Spleen (tissue), 11 donors: ENCODE measurements around the gene FBXO3. TPM values are rescaled to one million over a fixed set of nuclear protein-coding genes. Genes with fewer than 3 reads are reported as not detected.

Experiments
- DNase-seq: peaks from one replicate; pipeline ENCODE4 v3.0.0-alpha.2; 2020
- H3K27ac ChIP-seq, 8 donors: fragments of 200-600 bp; sonication (generic) in 7 of 8; 1 replicate in 4 of 8; 2 replicates in 4 of 8; pipeline versions ENCODE4 v1.5.0 to v1.8.0; 2016 to 2021; ENCODE audit warnings: inconsistent platforms in 4 of 8, mild to moderate bottlenecking in 4 of 8, moderate library complexity in 1 of 8
- H3K27me3 ChIP-seq, 7 donors: fragments of 200-600 bp; sonication (generic) in 6 of 7; replicated peaks in 1 of 7; 1 replicate in 4 of 7; 2 replicates in 3 of 7; pipeline versions ENCODE4 v1.5.0 to v1.8.0; 2016 to 2021; ENCODE audit warnings: inconsistent platforms in 3 of 7, mild to moderate bottlenecking in 1 of 7
- H3K36me3 ChIP-seq, 6 donors: fragments of 200-600 bp; sonication (generic) in 5 of 6; 1 replicate in 4 of 6; 2 replicates in 2 of 6; pipeline versions ENCODE4 v1.5.0 to v1.8.0; 2016 to 2021; ENCODE audit warnings: inconsistent platforms in 2 of 6
- H3K4me1 ChIP-seq, 6 donors: fragments of 200-600 bp; sonication (generic) in 5 of 6; 1 replicate in 3 of 6; 2 replicates in 3 of 6; pipeline versions ENCODE4 v1.5.0 to v1.8.0; 2016 to 2021; ENCODE audit warnings: inconsistent platforms in 3 of 6
- H3K4me3 ChIP-seq, 8 donors: fragments of 200-600 bp; sonication (generic) in 7 of 8; 1 replicate in 4 of 8; 2 replicates in 4 of 8; pipeline versions ENCODE4 v1.5.0 to v1.8.0; 2016 to 2021; ENCODE audit warnings: inconsistent platforms in 4 of 8, mild to moderate bottlenecking in 4 of 8, moderate library complexity in 2 of 8
- H3K9me3 ChIP-seq, 8 donors: fragments of 200-600 bp; sonication (generic) in 7 of 8; 1 replicate in 4 of 8; 2 replicates in 4 of 8; pipeline versions ENCODE4 v1.5.0 to v1.8.0; 2016 to 2021; ENCODE audit warnings: inconsistent platforms in 4 of 8
- POLR2A ChIP-seq, 3 donors: fragments of 450-650 bp; IDR thresholded peaks; one replicate each; pipeline ENCODE4 v1.5.1; 2017; ENCODE audit warnings: antibody characterized with exemption in 3 of 3, mild to moderate bottlenecking in 1 of 3
- POLR2AphosphoS5 ChIP-seq, 3 donors: sonication (generic); formaldehyde crosslinking; IDR thresholded peaks; one replicate each; pipeline ENCODE4 v1.5.1; 2017; ENCODE audit warnings: antibody characterized with exemption in 3 of 3
- WGBS, 5 donors: extraction: QIAGEN DNeasy Blood & Tissue Kit in 3 of 5; methylation state at CpG; one replicate each; pipeline versions ENCODE4 v1.1.5 to v1.1.7; 2013 to 2018; 5-methylcytosine and 5-hydroxymethylcytosine counted together
- intact Hi-C: fragments of 100-400 bp; cut with DNase I; formaldehyde crosslinking; loops from one replicate; pipeline ENCODE4 v1.15.0; 2023; ENCODE audit warnings: low total_unique reads
- polyA plus RNA-seq, 3 donors: library from polyadenylated mRNA; stranded (reverse); fragments of 200-250 nt; gene quantifications; one replicate each; pipeline ENCODE4 v1.2.1, GENCODE V29; 2013
- total RNA-seq, 7 donors: library from RNA; depleted of rRNA in 3 of 7; stranded (reverse); fragments of >200 nt in 3 of 7; fragmentation: NEBNext Ultra II Directional in 4 of 7; extraction: Animal tissue kit (Norgen Biotek cat#: 25700) in 4 of 7; gene quantifications; one replicate each; pipeline versions ENCODE4 v1.1.0 to v1.2.1, GENCODE V29; 2016 to 2021
- TF ChIP-seq, protein P1 (sequence below), 11 experiments: fragments of 200-600 bp in 7 of 11; fragments of 450-650 bp in 4 of 11; sonication (generic) in 4 of 11; IDR thresholded peaks in 8 of 11; conservative IDR thresholded peaks in 3 of 11; 1 replicate in 7 of 11; 2 replicates in 4 of 11; pipeline versions ENCODE4 v1.4.0 to v1.8.0; 2016 to 2021; ENCODE audit warnings: antibody characterized with exemption in 11 of 11, inconsistent platforms in 4 of 11, mild to moderate bottlenecking in 1 of 11
- donor health status: healthy with polysubstance abuse.
- donor health status: DM: no; HTN: no; CAD: no; lungs with moderate emphysema.
- donor health status: DM: no; HTN: no; CAD: no.
- donor health status: Bipolar disorder and iron deficiency.
- donor health status: healthy.
- donor health status: DM: no; HTN: no; CAD: no.
- donor health status: DM: yes; HTN: yes; CAD: no.

The FBXO3 gene
- total and polyA plus RNA-seq, 10 donors: 15.6 to 58.3 (median 31.2) TPM

DNA sequence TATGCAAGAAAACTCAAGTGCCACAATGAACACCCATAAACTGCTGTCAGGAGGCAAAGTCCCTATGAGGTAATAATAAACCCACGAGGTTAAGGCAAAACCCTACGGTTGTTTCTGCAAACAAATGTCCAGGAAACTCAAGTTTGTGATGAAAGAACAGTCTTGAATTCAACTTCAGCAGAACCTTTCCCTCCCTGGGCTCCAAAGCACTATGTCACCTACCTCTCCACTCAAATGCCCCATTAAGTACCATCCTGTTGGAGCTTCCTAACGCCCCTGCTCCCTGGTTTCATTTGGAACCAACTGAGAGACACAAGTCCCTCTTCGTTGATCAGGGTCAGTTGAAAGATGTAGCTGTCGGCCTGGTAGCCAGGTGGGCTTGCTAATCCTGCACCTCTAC lies 71.1 kb downstream of the FBXO3 start:
- intact Hi-C loops: no loop called here
- Histone ChIP-seq H3K4me1 (peaks cover 8 to 69% (median 32%) of the 10 kb centered on the region in 6 donors), H3K27me3 (peaks cover 0 to 6% (median 0%) of the 10 kb centered on the region in 7 donors), H3K36me3 (peaks cover 0 to 26% (median 2%) of the 10 kb centered on the region in 6 donors), H3K27ac (peak overlapping the region in 1 of 8 donors; percentile 87), H3K4me3 (no peak overlapping the region), H3K9me3 (no peaks in the 10 kb centered on the region)
- TF ChIP-seq, protein P1, sequence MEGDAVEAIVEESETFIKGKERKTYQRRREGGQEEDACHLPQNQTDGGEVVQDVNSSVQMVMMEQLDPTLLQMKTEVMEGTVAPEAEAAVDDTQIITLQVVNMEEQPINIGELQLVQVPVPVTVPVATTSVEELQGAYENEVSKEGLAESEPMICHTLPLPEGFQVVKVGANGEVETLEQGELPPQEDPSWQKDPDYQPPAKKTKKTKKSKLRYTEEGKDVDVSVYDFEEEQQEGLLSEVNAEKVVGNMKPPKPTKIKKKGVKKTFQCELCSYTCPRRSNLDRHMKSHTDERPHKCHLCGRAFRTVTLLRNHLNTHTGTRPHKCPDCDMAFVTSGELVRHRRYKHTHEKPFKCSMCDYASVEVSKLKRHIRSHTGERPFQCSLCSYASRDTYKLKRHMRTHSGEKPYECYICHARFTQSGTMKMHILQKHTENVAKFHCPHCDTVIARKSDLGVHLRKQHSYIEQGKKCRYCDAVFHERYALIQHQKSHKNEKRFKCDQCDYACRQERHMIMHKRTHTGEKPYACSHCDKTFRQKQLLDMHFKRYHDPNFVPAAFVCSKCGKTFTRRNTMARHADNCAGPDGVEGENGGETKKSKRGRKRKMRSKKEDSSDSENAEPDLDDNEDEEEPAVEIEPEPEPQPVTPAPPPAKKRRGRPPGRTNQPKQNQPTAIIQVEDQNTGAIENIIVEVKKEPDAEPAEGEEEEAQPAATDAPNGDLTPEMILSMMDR (IDR thresholded peaks at IDR 0.05 in 8 of 11, conservative IDR thresholded peaks at IDR 0.05 in 3 of 11): no peak
- TF ChIP-seq POLR2A (IDR thresholded peaks at IDR 0.05): no peak
- no peak for TF ChIP-seq POLR2AphosphoS5 (IDR thresholded peaks at IDR 0.05)
- 65 to 85% (median 82%) methylated on average over 4 to 5 of the region's 5 CpGs for WGBS, 5 donors
- no peak for DNase-seq

DNA sequence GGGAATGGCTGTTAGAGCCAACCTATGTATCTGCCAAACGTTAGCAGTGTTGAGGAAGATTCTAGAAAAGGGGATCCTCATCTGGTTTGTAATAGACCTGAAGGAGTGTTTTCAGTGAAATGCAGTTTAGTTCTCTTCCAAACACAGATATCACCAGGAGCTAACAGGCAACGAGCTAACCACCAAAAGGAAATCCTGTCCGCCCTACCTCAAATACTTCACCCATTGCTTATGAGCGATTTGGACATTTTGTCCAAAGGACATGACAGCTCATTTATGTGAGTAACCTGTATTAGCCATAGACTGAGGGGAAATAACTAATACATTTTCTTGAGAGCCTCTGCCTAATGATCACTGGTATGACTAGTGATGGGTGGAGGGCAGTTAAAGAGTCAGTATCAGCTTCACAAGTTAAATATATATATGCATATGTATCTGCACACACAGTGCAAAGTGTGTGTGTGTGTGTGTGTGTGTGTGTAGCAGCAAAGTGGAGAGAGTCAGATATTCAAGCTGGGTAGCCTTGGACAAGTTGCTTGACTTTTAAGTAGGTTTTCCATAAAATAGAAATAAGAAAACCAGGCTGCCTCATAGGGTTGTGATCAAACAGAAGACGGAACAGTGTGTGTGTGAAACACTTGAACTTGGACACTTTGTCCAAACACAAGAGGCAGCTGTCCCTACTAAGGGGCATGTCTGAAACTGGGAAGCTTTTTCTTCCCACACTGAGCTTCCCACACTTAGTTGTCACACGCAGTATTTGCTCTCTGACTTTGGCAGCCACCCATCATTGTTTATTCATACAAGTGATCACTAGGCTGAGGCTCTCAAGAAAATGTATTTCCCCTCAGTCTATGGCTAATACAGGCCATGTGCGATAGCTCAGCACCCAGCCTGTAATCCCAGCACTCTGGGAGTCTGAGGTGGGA lies 72.8 kb downstream of the FBXO3 start:
- 24 to 32% (median 30%) methylated on average over 7 of the region's 7 CpGs for WGBS, 5 donors
- Histone ChIP-seq H3K4me1 (peaks cover 8 to 61% (median 27%) of the 10 kb centered on the region in 6 donors), H3K9me3 (no peaks in the 10 kb centered on the region), H3K27me3 (peaks cover 0 to 6% (median 0%) of the 10 kb centered on the region in 7 donors), H3K27ac (peak overlapping the region; percentile 51 to 88 (median 81)), H3K4me3 (peak overlapping the region; percentile 44 to 84 (median 68)), H3K36me3 (peaks cover 0 to 10% (median 0%) of the 10 kb centered on the region in 6 donors)
- no peak for DNase-seq
- intact Hi-C loops: no loop called here
- TF ChIP-seq, protein P1 (IDR thresholded peaks at IDR 0.05 in 8 of 11, conservative IDR thresholded peaks at IDR 0.05 in 3 of 11): no peak
- no peak for TF ChIP-seq POLR2A (IDR thresholded peaks at IDR 0.05)
- peak in 1 of 3 donors; percentile 6 for TF ChIP-seq POLR2AphosphoS5 (IDR thresholded peaks at IDR 0.05)

DNA sequence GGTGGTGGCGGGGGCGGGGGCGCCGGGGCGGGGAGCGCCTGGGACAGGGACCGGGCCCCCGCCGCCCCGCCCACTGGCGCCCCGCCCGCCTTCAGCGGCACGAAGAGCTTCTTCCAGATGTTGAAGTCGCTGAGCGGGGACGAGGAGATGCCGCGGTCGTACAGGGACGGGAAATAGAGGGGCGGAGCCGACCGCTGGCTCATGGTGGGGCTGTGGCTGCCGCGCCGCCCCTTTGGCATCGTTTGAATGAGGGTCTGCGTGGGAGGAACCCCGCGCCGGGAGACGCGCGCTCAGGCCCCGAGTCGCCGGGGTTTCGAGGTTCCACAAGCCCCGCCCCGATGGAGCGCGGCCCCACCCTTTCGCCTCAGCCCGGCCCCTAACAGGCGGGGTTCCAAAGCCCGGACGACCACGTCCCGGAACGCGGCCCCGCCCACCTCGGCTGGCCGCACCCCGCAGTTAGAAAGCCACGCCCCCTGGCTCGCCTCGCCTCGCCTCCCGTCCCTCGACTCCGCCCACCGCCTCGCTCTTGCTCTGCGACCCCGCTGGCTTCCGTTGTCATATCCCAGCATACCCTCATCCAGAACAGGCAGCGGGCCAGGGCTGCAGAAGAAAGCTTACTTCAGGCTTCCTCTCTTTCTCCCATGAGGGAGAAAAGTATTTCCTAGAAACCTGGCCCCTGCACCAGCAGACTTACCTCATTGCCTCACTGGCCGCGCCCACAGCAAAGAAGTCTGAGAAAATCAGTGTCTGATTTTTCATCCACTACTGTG lies 73.6 kb downstream of the FBXO3 start, which contains the start of gene C11orf91:
Gene C11orf91 (minus strand): TSS at position 325 of the 770 bp plus-strand sequence. CDS start 86 bp downstream, at position 239.
- WGBS, 5 donors: 0 to 2% (median 1%) methylated on average over 6 to 72 of the region's 72 CpGs
- Histone ChIP-seq H3K9me3 (no peaks in the 10 kb centered on the region), H3K4me3 (peak within 1 kb of the TSS; percentile 44 to 84 (median 68)), H3K4me1 (peaks cover 8 to 52% (median 23%) of the 10 kb centered on the region in 6 donors), H3K27ac (peak within 1 kb of the TSS; percentile 51 to 88 (median 81)), H3K27me3 (peaks cover 0 to 6% (median 0%) of the 10 kb centered on the region in 7 donors), H3K36me3 (peaks cover 0 to 8% (median 0%) of the 10 kb centered on the region in 6 donors)
- intact Hi-C loops: no loop called here
- peak; percentile 99 for DNase-seq
- peak; percentile 89 to 93 (median 92) for TF ChIP-seq POLR2AphosphoS5 (IDR thresholded peaks at IDR 0.05)
- TF ChIP-seq, protein P1 (IDR thresholded peaks at IDR 0.05 in 8 of 11, conservative IDR thresholded peaks at IDR 0.05 in 3 of 11): peak in 1 of 11 experiments; percentile 31
- peak in 1 of 3 donors; percentile 61 for TF ChIP-seq POLR2A (IDR thresholded peaks at IDR 0.05)
